Measurements from ENCODE around the gene LRRC49.
A peak's percentile ranks its signal among the peaks of the same experiment; 100 is the strongest.
"Not testable (repeated sequence)": the region's sequence is repeated elsewhere in the genome, so short reads cannot be mapped to it uniquely, and the experiment has no call there.

Gene LRRC49

GRCh38 chr15:70892002-70892911, at the start of gene LRRC49, which contains the start of gene THAP10:
TSS of gene LRRC49 (plus strand) at chr15:70892826. CDS start at chr15:70892895, 69 bp downstream.
TSS of gene THAP10 (minus strand) at chr15:70892433. CDS start at chr15:70892272, 161 bp downstream.
- DNase-seq, result peak; percentile 80 to 89

- DNase-seq, result no peak
Observed at GRCh38 chr15:70845602-70846360, 46.8 kb upstream of the LRRC49 start.

GRCh38 chr15:70851889-70852288, 40.7 kb upstream of the LRRC49 start:
- no peak for DNase-seq

GRCh38 chr15:70852501-70853317, 39.9 kb upstream of the LRRC49 start:
- no peak for DNase-seq

GRCh38 chr15:70853318-70853972, 39.2 kb upstream of the LRRC49 start:
- DNase-seq, result no peak

- peak in 1 of 2 experiments; percentile 8 for DNase-seq
Observed at GRCh38 chr15:70853973-70854665, 38.5 kb upstream of the LRRC49 start, which contains the start of gene LARP6. TSS of gene LARP6 (minus strand) at chr15:70854157. CDS start at chr15:70854088, 69 bp downstream.

- no peak for DNase-seq
Observed at GRCh38 chr15:70854666-70854976, 38.0 kb upstream of the LRRC49 start.

- DNase-seq, result no peak
Observed at GRCh38 chr15:70855764-70856163, 36.9 kb upstream of the LRRC49 start.

- DNase-seq, result no peak
Observed at GRCh38 chr15:70856177-70856883, 36.3 kb upstream of the LRRC49 start.

GRCh38 chr15:70856884-70857561, 35.6 kb upstream of the LRRC49 start:
- no peak for DNase-seq

- no peak for DNase-seq
Observed at GRCh38 chr15:70857562-70858285, 34.9 kb upstream of the LRRC49 start.

GRCh38 chr15:70858614-70859321, 33.9 kb upstream of the LRRC49 start:
- DNase-seq, result not testable (repeated sequence)

GRCh38 chr15:70859322-70859908, 33.2 kb upstream of the LRRC49 start:
- no peak for DNase-seq

GRCh38 chr15:70859998-70860397, 32.6 kb upstream of the LRRC49 start:
- DNase-seq, result no peak

GRCh38 chr15:70863450-70864218, 29.0 kb upstream of the LRRC49 start:
- DNase-seq, result no peak

GRCh38 chr15:70866982-70867641, 25.5 kb upstream of the LRRC49 start:
- no peak for DNase-seq

GRCh38 chr15:70867911-70868467, 24.6 kb upstream of the LRRC49 start:
- DNase-seq, result no peak

Measured in NCI-H187 (cell line).